ENCODE results near the gene CSRNP3. TPM values are rescaled to one million over a fixed set of nuclear protein-coding genes. Genes with fewer than 3 reads are reported as not detected.

CSRNP3 gene
- total RNA-seq, result not detected in 2 replicates

GRCh38 chr2:165469417-165469816, at the start of gene CSRNP3:
TSS of gene CSRNP3 (plus strand) at chr2:165469698. CDS start at chr2:165595066, 125,368 bp downstream.
- intact Hi-C loops (cut with micrococcal nuclease), result no loop called here

DNA sequence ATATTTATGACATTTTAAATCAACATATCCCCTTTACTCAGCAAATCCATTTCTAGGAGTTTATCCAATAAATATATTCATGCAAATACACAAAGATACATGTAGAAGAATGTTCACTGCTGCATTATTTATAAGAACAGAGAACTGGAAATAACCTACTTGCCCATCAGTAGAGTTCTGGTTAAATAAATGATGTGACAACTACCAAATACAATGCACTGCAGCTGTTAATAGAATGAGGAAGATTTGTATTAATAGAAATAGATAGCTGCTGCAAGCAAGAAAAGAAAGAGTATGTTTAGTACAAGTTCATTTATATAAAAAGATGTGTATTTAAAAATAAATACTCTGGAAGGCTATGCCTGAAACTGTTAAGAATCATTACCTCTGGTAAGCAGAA, 49.3 kb upstream of the CSRNP3 start:
- intact Hi-C loops (cut with micrococcal nuclease), result no loop called here

GRCh38 chr2:165423081-165423480, 46.4 kb upstream of the CSRNP3 start:
- intact Hi-C loops (cut with micrococcal nuclease), result no loop called here

- intact Hi-C loops (cut with micrococcal nuclease), result no loop called here
These were observed 43.9 kb upstream of the CSRNP3 start for GRCh38 chr2:165425556-165425955.

- intact Hi-C loops (cut with micrococcal nuclease), result no loop called here
These were observed 41.8 kb upstream of the CSRNP3 start for GRCh38 chr2:165427686-165428085.

- intact Hi-C loops (cut with micrococcal nuclease), result no loop called here
These were observed 40.6 kb upstream of the CSRNP3 start for GRCh38 chr2:165428926-165429325.

DNA sequence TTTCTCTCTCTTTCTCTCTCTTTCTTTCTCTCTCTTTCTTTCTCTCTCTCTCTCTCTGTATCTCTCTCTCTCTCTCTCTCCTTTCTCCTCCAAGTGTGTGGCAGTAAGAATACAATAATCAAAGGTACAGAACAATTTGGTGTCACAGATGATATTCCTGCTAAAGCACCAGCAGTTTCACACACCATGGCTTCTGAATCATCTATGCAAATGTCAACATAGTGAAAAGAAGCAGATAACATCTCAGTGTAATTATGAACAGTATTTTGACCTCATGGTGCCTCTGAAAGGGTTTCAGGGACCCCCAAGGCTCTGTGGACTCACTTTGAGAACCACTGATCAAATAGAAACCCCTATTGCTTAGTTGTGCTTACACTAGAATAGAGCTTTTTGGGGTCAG, 38.5 kb upstream of the CSRNP3 start:
- intact Hi-C loops (cut with micrococcal nuclease), result no loop called here

DNA sequence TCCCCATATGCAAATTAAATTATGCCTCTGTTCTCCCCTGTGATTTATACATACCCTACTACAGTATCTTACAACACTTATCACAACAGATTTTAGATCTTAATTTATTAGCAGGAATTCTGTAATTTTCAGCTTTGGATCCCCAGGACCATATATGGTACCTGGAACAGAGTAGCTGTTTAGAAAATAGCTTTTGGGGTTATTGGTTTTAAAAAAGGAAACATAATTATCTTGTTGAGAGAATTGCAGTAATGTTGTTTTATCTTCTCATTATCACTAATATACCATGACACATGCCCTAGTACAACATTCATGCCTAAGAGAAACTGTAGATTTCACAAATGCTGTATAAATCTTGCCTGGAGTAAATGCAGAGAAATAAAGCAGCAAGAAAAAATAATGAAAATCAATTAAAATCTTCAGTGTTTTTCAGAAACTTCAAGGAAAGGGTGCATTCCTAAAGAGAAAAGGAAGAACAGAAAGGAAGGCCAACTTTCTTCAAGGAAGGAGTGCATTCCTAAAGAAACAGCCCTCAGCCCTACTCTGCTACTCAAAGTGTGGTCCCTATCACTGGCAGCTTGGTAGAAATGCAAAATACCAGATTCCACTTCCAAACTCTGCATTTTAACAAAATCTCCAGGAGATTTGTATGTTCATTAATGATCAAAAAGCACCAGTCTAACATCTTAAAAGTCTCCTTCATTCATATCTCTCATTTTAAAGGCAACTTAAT, 37.1 kb upstream of the CSRNP3 start:
- intact Hi-C loops (cut with micrococcal nuclease), result no loop called here

GRCh38 chr2:165434865-165435496, 34.5 kb upstream of the CSRNP3 start:
- intact Hi-C loops (cut with micrococcal nuclease), result no loop called here

DNA sequence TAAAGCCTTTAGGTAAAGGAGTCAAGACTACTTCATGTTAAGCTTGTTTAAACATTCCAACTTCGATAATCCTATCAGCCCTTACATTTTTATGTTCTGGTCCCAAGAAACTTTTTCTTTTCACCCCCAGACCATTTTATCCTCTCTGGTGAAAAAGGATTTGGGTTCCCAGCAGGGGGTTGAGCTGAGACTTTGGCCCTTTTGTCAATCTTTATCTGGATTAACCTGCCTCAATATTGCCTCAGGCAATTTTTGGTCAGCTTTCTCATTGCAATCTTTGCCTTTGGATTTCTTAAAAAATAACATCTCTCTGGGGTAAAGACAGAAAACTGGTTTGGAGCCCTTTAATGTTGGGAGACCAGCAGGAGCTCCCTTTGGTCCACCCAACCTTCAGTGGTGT, 33.9 kb upstream of the CSRNP3 start:
- intact Hi-C loops (cut with micrococcal nuclease), result no loop called here

DNA sequence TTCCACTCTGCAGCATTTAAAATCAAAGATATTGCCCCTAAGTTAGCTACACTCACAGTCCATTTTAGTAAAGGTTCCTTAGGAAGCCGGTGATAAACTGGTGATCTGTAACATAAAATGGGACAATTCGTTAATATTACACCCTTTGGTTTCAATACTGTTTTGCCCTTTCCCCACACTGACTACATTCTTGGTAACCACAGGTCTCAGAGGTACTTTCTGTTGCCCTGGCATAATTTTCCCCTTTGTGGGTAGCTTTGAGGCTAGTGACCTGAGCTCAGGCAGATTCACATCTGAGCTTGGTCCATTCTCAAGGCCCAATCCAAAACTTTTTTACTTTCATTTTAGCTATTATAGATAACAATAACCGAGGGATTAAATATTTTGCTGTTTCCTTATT, 32.9 kb upstream of the CSRNP3 start:
- intact Hi-C loops (cut with micrococcal nuclease), result no loop called here

DNA sequence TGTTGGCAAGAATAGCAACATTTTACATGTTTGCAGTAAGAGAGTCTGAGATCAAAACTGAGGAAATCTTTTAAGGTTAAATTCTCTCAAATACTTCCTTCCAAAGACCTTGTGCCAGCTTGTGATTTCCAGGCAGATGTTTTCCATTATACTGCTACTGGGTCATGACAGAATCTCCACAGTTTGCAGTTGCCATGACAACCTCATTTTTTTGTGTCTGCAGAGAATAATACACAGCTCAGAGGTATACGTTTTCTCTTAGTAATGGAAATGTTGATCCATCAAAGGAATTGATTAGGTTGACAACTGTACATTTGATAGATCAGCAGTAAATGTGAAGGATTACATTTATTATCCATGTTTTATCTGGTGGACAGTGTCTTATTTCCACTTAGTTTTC, 29.1 kb upstream of the CSRNP3 start:
- intact Hi-C loops (cut with micrococcal nuclease), result no loop called here

GRCh38 chr2:165443511-165443910, 26.0 kb upstream of the CSRNP3 start:
- intact Hi-C loops (cut with micrococcal nuclease), result no loop called here

GRCh38 chr2:165448406-165448805, 21.1 kb upstream of the CSRNP3 start:
- intact Hi-C loops (cut with micrococcal nuclease), result no loop called here

GRCh38 chr2:165450156-165450555, 19.3 kb upstream of the CSRNP3 start:
- intact Hi-C loops (cut with micrococcal nuclease), result no loop called here

DNA sequence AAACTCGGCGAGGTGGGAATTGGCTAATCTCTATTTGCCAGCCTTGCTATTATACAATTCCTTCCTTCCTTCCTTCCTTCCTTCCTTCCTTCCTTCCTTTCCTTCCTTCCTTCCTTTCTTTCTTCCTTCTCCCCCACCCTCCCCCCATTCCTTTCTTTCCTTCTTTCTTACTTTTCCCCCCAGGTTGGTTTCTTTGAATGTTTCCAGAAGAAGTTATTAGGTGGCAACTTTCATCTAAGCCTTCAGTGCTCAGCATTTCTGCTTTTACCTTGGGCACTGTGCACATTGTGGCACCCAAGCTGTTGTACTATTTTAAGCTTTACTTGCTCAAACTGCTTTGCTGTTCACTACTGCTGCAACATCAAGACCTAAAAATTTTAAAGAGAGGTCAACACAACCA, 17.2 kb upstream of the CSRNP3 start:
- intact Hi-C loops (cut with micrococcal nuclease), result no loop called here

DNA sequence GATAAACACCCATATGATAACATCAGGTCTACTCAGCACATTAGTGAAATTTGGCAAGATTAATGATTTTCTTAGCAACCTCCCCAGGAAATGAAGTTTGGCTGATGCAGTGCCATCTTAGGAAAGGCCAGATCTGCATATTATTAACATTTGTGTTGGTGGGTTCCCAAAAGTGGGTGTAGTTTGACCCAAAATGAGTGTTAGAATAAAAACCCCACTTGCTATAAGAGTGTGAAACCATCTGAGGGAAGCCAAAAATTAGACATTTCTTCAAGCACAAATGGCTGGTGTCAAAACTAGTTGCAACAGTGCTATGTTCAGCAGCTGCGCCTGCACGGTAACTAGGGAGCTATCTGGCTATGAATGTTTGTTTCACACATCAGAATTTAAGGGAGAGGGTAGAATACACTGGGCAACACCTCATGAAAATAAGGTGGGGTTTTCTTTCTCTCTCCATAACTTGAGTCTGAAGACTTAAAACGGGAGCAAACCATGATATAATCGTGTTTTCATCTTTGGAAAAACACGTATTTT, 15.9 kb upstream of the CSRNP3 start:
- intact Hi-C loops (cut with micrococcal nuclease), result no loop called here

DNA sequence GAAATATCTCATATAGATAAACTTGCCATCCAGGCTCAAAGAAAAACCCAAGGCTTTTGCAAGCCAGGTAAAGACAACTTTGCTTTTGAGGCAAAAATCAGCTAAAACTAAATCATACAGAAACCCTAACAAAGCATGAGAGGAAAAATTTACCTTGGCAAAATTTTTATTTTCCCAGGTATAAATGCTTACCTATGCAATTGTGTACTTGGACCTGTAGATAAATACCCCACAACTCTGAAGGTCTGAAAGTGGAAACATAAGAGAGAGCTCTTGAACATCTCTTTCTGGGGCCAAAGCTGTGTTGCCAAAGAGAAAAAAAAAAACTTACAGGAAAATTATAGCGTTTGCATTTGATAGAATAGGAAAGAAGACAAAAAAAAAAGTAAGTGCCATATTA, 14.6 kb upstream of the CSRNP3 start:
- intact Hi-C loops (cut with micrococcal nuclease), result no loop called here

DNA sequence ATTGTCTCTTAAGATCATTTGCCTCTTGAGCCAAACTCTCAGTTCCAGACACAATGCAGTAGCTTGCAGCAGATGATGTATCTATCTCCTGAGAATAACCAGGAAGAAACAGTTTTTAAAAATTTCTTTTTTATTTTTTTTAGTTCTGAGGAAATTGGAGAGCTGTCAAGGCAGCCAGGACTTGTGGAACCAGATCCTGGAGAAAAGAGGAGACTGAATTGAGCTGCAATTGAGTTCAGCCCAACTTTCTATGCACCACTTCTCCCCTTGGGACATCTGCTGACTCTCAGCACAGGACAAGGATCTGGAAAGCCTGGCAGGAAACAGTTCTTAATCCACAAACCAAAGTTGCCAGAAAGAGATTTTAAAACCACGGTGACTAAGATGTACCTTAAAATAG, 13.5 kb upstream of the CSRNP3 start:
- intact Hi-C loops (cut with micrococcal nuclease), result no loop called here

- intact Hi-C loops (cut with micrococcal nuclease), result no loop called here
These were observed 7.1 kb upstream of the CSRNP3 start for GRCh38 chr2:165462443-165462842.

DNA sequence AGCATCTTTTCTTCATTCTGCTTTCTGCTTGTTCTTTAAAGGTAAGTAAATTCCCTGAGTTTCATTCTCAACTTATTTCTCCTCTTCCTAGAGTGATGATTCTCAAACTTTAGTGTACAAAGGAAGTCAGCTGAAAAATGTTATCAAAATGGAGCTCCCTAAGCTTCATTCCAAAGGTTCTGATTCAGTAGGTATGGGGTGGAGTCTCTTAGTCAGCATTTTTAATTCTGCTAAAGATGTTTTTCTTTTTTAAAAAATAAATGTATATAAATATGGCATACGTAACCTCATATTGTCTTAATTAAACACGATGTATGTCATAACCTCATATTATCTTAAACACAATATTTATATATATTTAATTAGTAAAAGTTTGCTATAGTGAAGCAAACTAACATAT, 3.1 kb upstream of the CSRNP3 start:
- intact Hi-C loops (cut with micrococcal nuclease), result no loop called here

DNA sequence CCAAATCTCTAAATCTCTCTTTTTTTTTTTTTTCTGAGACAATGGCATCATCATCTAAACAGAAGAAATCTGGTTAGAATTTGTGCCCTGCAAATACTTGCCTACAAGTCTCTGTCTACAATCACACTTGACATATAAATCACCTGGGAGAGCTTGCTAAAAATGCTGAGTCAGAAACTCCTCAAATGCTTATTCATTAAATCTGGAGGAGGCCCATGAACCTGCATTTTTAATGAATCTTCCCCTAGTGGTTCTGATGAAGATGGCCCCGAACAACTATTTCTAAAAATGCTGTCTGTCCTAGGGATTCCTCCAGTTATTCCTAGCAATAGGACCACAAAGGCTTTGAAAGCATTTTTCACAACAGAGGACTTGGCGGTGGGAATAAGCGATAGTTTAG, 1.6 kb upstream of the CSRNP3 start:
- intact Hi-C loops (cut with micrococcal nuclease), result no loop called here

DNA sequence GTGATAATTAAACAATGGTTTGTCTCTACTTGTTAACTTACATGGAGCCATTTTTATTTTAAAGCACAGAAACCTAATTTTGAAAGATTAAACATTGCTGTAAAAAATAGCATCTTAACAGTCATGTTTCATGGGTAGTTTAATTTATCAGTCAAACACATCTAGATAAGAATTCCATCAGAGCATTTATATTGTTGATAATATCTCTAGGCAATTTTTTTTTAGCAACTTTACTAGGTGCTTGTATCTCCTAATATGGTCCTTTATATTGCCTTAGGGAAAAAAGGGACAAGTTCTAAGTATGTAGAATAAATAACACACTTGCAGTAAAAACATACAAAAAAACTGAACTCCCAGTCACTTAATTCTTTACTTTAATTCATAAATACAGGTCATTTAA, 863 bp downstream of the CSRNP3 start:
- intact Hi-C loops (cut with micrococcal nuclease), result no loop called here

All from T-helper 2 cell treated with Interferon-gamma antibody and Interleukin-4, amounts not matched to agents 100 ng/mL and 5 ng/mL, for 36 hours (primary cell).